ENCODE results near the gene MVD. TPM values are rescaled to one million over a fixed set of nuclear protein-coding genes. Genes with fewer than 3 reads are reported as not detected.

Gene MVD
- total RNA-seq, 3 donors from 2014 or later (not counting 1 experiment from before 2014, with no cell fraction given) = 176 to 271 (median 185) TPM

GRCh38 chr16:88691129-88691813 is 28.4 kb upstream of the MVD start:
- no peak overlapping the region for H3K27ac ChIP-seq (ENCODE audit: low read length)
- no peak overlapping the region for H3K27ac Mint-ChIP-seq

GRCh38 chr16:88690341-88691128 is 27.6 kb upstream of the MVD start:
- peaks cover 57% of the 10 kb centered on the region for H3K4me1 ChIP-seq (ENCODE audit: control insufficient read depth, insufficient read depth, low read length)
- Mint-ChIP-seq H3K36me3 (no peaks in the 10 kb centered on the region), H3K9me3 (no peaks in the 10 kb centered on the region), H3K27me3 (ENCODE audit: low read depth in 2 of 2) (no peaks in the 10 kb centered on the region), H3K27ac (peak overlapping the region in 1 of 2 donors; percentile 70), H3K4me3 (peak overlapping the region; percentile 45), H3K4me1 (peaks cover 14 to 36% of the 10 kb centered on the region in 2 donors)
- H3K27me3 ChIP-seq (ENCODE audit: control insufficient read depth, insufficient read depth, low read length) = no peaks in the 10 kb centered on the region
- no peaks in the 10 kb centered on the region for H3K9me3 ChIP-seq (ENCODE audit: control insufficient read depth, insufficient read depth, low read length)
- no peak for TF ChIP-seq CTCF (IDR thresholded peaks at IDR 0.05)
- DNase-seq = no peak
- 89% methylated on average over 21 of the region's 21 CpGs for WGBS (ENCODE audit: insufficient coverage)
- H3K4me3 ChIP-seq (ENCODE audit: low read length) = no peak overlapping the region
- H3K36me3 ChIP-seq (ENCODE audit: control insufficient read depth, insufficient read depth, low read length) = peaks cover 8% of the 10 kb centered on the region
- no peak overlapping the region for H3K27ac ChIP-seq (ENCODE audit: low read length)
- intact Hi-C loops (cut with micrococcal nuclease) = no loop called here
- ATAC-seq = no peak

More at GRCh38 chr16:88691129-88691813, 28.4 kb upstream of the MVD start:
- Mint-ChIP-seq H3K36me3 (no peaks in the 10 kb centered on the region), H3K9me3 (no peaks in the 10 kb centered on the region), H3K4me1 (peaks cover 14 to 36% of the 10 kb centered on the region in 2 donors), H3K4me3 (peak overlapping the region; percentile 45), H3K27me3 (ENCODE audit: low read depth in 2 of 2) (no peaks in the 10 kb centered on the region)
- ATAC-seq (no peak), DNase-seq (no peak)
- no peaks in the 10 kb centered on the region for H3K9me3 ChIP-seq (ENCODE audit: control insufficient read depth, insufficient read depth, low read length)
- no peaks in the 10 kb centered on the region for H3K27me3 ChIP-seq (ENCODE audit: control insufficient read depth, insufficient read depth, low read length)
- peaks cover 52% of the 10 kb centered on the region for H3K4me1 ChIP-seq (ENCODE audit: control insufficient read depth, insufficient read depth, low read length)
- H3K4me3 ChIP-seq (ENCODE audit: low read length) = no peak overlapping the region
- WGBS (ENCODE audit: insufficient coverage) = 91% methylated on average over 33 of the region's 33 CpGs
- no peak for TF ChIP-seq CTCF (IDR thresholded peaks at IDR 0.05)
- intact Hi-C loops (cut with micrococcal nuclease) = no loop called here
- H3K36me3 ChIP-seq (ENCODE audit: control insufficient read depth, insufficient read depth, low read length) = peaks cover 15% of the 10 kb centered on the region

GRCh38 chr16:88688013-88688778 is 25.3 kb upstream of the MVD start:
- no peak overlapping the region for H3K4me3 ChIP-seq (ENCODE audit: low read length)
- 65% methylated on average over 28 of the region's 28 CpGs for WGBS (ENCODE audit: insufficient coverage)
- Mint-ChIP-seq H3K4me1 (peaks cover 14 to 48% of the 10 kb centered on the region in 2 donors), H3K9me3 (no peaks in the 10 kb centered on the region), H3K27me3 (ENCODE audit: low read depth in 2 of 2) (no peaks in the 10 kb centered on the region), H3K4me3 (peak overlapping the region; percentile 49), H3K36me3 (no peaks in the 10 kb centered on the region), H3K27ac (no peak overlapping the region)
- H3K27ac ChIP-seq (ENCODE audit: low read length) = no peak overlapping the region
- peaks cover 63% of the 10 kb centered on the region for H3K4me1 ChIP-seq (ENCODE audit: control insufficient read depth, insufficient read depth, low read length)
- DNase-seq (no peak), ATAC-seq (no peak)
- TF ChIP-seq CTCF (IDR thresholded peaks at IDR 0.05) = no peak
- no peaks in the 10 kb centered on the region for H3K9me3 ChIP-seq (ENCODE audit: control insufficient read depth, insufficient read depth, low read length)
- intact Hi-C loops (cut with micrococcal nuclease) = loop anchor here (5.0 kb wide), 1 partner anchor 51 kb away; the partner anchor contains the start of gene IL17C
- H3K36me3 ChIP-seq (ENCODE audit: control insufficient read depth, insufficient read depth, low read length) = no peaks in the 10 kb centered on the region
- no peaks in the 10 kb centered on the region for H3K27me3 ChIP-seq (ENCODE audit: control insufficient read depth, insufficient read depth, low read length)

All from natural killer cell (primary cell).